MM.1S (cell line): ENCODE measurements around the gene KRT81.

Experiments used
- EZH2 ChIP-seq: fragments of 300-600 bp; sonication (generic); optimal IDR thresholded peaks from 2 replicates; pipeline ENCODE3; 2017; ENCODE audit warnings: low read depth, mild to moderate bottlenecking, antibody characterized with exemption, low read length, mixed read lengths
- EZH2phosphoT487 ChIP-seq: fragments of 300-600 bp; sonication (generic); IDR thresholded peaks from 2 replicates; pipeline ENCODE4 v1.6.1; 2018; ENCODE audit warnings: antibody characterized with exemption, low read length
- TF ChIP-seq, protein P1 (sequence below): fragments of 300-600 bp; sonication (generic); IDR thresholded peaks from 2 replicates; pipeline ENCODE4 v1.5.1; 2016; ENCODE audit warnings: antibody characterized with exemption, low read length, mixed read lengths

DNA sequence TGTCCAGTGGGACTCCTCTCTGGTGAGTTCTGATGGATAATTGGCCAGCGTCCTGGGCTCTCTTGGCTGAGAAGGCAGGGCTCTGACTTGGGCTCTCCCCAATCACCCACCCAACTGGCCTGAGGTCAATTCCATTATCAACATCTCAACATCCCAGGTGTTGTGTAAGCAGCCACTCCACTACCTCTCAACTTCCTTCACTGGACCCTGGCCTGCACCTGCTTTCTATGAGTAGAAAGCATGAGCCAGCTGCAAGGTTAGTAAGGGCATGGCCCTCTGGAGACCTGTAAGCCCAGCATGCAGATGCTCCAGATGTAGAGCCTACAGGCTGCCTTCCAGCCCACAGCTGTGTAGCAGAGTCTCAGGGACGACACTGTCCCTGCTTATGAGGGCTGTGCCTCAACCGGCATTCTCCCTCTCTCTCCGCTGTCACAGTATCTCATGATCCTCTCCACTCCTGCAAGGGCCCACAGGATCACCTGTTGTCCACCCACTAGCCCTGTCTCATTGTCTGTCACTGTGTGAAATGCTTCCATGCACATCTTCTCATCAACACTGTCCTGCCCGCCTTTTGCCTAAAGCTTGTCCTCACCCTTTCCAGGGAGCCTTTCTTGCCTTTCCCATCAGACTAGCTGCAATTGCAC lies 5.4 kb upstream of the KRT81 start:
- TF ChIP-seq, protein P1, sequence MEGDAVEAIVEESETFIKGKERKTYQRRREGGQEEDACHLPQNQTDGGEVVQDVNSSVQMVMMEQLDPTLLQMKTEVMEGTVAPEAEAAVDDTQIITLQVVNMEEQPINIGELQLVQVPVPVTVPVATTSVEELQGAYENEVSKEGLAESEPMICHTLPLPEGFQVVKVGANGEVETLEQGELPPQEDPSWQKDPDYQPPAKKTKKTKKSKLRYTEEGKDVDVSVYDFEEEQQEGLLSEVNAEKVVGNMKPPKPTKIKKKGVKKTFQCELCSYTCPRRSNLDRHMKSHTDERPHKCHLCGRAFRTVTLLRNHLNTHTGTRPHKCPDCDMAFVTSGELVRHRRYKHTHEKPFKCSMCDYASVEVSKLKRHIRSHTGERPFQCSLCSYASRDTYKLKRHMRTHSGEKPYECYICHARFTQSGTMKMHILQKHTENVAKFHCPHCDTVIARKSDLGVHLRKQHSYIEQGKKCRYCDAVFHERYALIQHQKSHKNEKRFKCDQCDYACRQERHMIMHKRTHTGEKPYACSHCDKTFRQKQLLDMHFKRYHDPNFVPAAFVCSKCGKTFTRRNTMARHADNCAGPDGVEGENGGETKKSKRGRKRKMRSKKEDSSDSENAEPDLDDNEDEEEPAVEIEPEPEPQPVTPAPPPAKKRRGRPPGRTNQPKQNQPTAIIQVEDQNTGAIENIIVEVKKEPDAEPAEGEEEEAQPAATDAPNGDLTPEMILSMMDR = no peak
- no peak for TF ChIP-seq EZH2
- no peak for TF ChIP-seq EZH2phosphoT487
